Panc1 (cell line): Measurements from ENCODE around the gene ASTN2. TPM values are rescaled to one million over a fixed set of nuclear protein-coding genes. Genes with fewer than 3 reads are reported as not detected.

Experiments
- ATAC-seq: fragments of 200-7000 bp; cut with Tn5 transposase; 2 replicates; pipeline ENCODE4 v1.9.1; 2020; ENCODE audit warnings: mild to moderate bottlenecking, moderate library complexity
- BruUV-seq: library from RNA; stranded (reverse); fragments of 400-500 nt; replicated peaks from 2 replicates; lab custom pipeline; 2021; lab: Mats Ljungman, UMichigan
- CTCF ChIA-PET: fragments of 300-600 bp; sonication (Branson Sonifier 250); formaldehyde crosslinking; loops from one replicate; lab custom pipeline; 2022; ENCODE audit warnings: antibody characterized with exemption; lab: Charles Lee
- POLR2A ChIA-PET: fragments of 300-600 bp; sonication (Branson Sonifier 250); formaldehyde crosslinking; loops from one replicate; lab custom pipeline; 2022; ENCODE audit warnings: antibody characterized with exemption; lab: Charles Lee
- DNase-seq: peaks from one replicate; pipeline ENCODE4 v3.0.0-alpha.2; 2010; ENCODE audit warnings: low read depth, low spot score
- H3K27ac ChIP-seq: 2 replicates; pipeline ENCODE4 v1.5.1; 2011; ENCODE audit warnings: mild to moderate bottlenecking, low read length, inconsistent platforms
- H3K27me3 ChIP-seq: fragments of 200-500 bp; sonication (Bioruptor generic); 2 replicates; pipeline ENCODE4 v1.6.0; 2014; ENCODE audit warnings: low read length, inconsistent platforms; ENCODE audit not compliant: control insufficient read depth, insufficient read depth
- H3K36me3 ChIP-seq: fragments of 200-500 bp; sonication (Bioruptor generic); 2 replicates; pipeline ENCODE4 v1.5.1; 2014; ENCODE audit warnings: inconsistent platforms, mild to moderate bottlenecking, low read length, moderate library complexity; ENCODE audit not compliant: control insufficient read depth, insufficient read depth
- H3K4me1 ChIP-seq: 2 replicates; pipeline ENCODE4 v1.5.1; 2011; ENCODE audit warnings: inconsistent platforms, mild to moderate bottlenecking, low read length, moderate library complexity; ENCODE audit not compliant: control insufficient read depth, insufficient read depth
- H3K4me3 ChIP-seq, 2 experiments: 2 replicates each; pipeline ENCODE4 v1.5.1; 2011 to 2012; ENCODE audit warnings: low read depth in 2 of 2, low read length in 2 of 2, mild to moderate bottlenecking in 2 of 2, inconsistent platforms in 1 of 2, moderate library complexity in 1 of 2
- H3K9me3 ChIP-seq: fragments of 200-500 bp; sonication (Bioruptor generic); 2 replicates; pipeline ENCODE4 v1.5.1; 2014; ENCODE audit warnings: low read depth, mild to moderate bottlenecking, inconsistent platforms, low read length, moderate library complexity; ENCODE audit not compliant: control insufficient read depth, insufficient read depth
- POLR2AphosphoS5 ChIP-seq: IDR thresholded peaks from 2 replicates; pipeline ENCODE4 v1.6.1; 2012; ENCODE audit warnings: mild to moderate bottlenecking, low read depth, low read length, moderate library complexity
- SIN3A ChIP-seq: IDR thresholded peaks from 2 replicates; pipeline ENCODE4 v1.6.1; 2012; ENCODE audit warnings: low read depth, mild to moderate bottlenecking, low read length, moderate library complexity, borderline replicate concordance; ENCODE audit not compliant: insufficient read depth
- TCF7L2 ChIP-seq: IDR thresholded peaks from 2 replicates; pipeline ENCODE4 v1.6.1; 2011; ENCODE audit warnings: mild to moderate bottlenecking, low read depth, low read length, inconsistent platforms
- in situ Hi-C: cut with HindIII; loops from 2 replicates; pipeline ENCODE4 v1.10.0; 2016; ENCODE audit warnings: low sequenced_read_pairs, low pct_unique_long_range_greater_than_20kb
- intact Hi-C: fragments of 100-400 bp; cut with micrococcal nuclease; formaldehyde crosslinking; loops from one replicate; pipeline ENCODE4 v1.10.0; 2022; ENCODE audit not compliant: unreplicated experiment
- total RNA-seq: library from RNA; stranded (reverse); gene quantifications from one replicate; pipeline ENCODE4 v1.2.1, GENCODE V29; 2021; ENCODE audit not compliant: unreplicated experiment
- TF ChIP-seq, protein P1 (sequence below), 2 experiments: IDR thresholded peaks; 2 replicates each; pipeline ENCODE4 v1.6.1; 2011 to 2012; ENCODE audit warnings: low read depth in 2 of 2, control low read depth in 1 of 2, low read length in 1 of 2, mild to moderate bottlenecking in 1 of 2, moderate library complexity in 1 of 2; ENCODE audit not compliant: insufficient read depth in 1 of 2
- TF ChIP-seq, protein P2 (sequence below): fragments of 450-650 bp; IDR thresholded peaks from 2 replicates; pipeline ENCODE4 v1.5.1; 2017; ENCODE audit warnings: mild to moderate bottlenecking

Gene ASTN2
- total RNA-seq, 1 experiment from 2014 or later = 3.9 TPM

DNA sequence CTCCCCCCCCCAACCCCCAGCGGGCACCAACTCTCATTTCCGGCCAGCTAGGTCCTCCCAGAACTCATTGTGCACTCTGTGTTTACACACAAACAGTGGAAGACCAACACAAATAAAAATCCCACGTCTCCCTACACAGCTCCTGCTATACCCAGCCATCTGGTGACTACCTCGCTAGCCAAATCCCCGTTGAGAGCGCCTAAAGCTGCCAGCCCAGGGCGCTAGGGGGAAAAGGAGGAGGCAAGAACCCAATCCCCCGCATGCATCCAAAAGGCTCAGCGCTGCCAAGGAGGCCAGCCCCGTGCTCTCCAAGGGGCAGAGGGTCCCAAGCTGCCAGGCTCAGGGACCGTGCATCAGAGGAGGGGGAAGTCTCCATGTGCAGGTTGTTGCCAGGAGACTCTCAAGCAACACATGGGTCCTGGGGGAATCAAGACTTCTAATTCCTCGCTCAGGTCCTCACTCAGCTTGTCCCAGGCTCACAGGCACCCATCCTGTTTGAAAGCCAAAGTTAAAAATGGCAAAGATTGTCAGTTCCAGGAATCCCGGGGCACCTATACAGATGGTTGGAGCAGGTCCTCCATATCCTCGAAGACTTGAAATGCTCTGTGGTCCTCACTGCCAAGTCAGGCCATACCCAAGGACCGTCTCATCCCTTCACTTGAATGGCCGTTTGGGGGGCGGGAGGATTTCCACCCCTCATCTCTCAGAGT lies 2.7 kb downstream of the ASTN2 start:
- Histone ChIP-seq H3K4me1 (no peaks in the 10 kb centered on the region), H3K27ac (no peak overlapping the region), H3K9me3 (no peaks in the 10 kb centered on the region), H3K27me3 (peaks cover 2% of the 10 kb centered on the region), H3K4me3 (no peak overlapping the region), H3K36me3 (no peaks in the 10 kb centered on the region)
- BruUV-seq = no TSS peak
- in situ Hi-C loops = no loop called here
- intact Hi-C loops = no loop called here
- ATAC-seq (no peak), DNase-seq (no peak)
- no peak for TF ChIP-seq POLR2AphosphoS5
- TF ChIP-seq SIN3A = no peak
- TF ChIP-seq, protein P1, sequence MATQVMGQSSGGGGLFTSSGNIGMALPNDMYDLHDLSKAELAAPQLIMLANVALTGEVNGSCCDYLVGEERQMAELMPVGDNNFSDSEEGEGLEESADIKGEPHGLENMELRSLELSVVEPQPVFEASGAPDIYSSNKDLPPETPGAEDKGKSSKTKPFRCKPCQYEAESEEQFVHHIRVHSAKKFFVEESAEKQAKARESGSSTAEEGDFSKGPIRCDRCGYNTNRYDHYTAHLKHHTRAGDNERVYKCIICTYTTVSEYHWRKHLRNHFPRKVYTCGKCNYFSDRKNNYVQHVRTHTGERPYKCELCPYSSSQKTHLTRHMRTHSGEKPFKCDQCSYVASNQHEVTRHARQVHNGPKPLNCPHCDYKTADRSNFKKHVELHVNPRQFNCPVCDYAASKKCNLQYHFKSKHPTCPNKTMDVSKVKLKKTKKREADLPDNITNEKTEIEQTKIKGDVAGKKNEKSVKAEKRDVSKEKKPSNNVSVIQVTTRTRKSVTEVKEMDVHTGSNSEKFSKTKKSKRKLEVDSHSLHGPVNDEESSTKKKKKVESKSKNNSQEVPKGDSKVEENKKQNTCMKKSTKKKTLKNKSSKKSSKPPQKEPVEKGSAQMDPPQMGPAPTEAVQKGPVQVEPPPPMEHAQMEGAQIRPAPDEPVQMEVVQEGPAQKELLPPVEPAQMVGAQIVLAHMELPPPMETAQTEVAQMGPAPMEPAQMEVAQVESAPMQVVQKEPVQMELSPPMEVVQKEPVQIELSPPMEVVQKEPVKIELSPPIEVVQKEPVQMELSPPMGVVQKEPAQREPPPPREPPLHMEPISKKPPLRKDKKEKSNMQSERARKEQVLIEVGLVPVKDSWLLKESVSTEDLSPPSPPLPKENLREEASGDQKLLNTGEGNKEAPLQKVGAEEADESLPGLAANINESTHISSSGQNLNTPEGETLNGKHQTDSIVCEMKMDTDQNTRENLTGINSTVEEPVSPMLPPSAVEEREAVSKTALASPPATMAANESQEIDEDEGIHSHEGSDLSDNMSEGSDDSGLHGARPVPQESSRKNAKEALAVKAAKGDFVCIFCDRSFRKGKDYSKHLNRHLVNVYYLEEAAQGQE (IDR thresholded peaks at IDR 0.05; ENCODE audit: insufficient read depth in 1 of 2, low read depth in 2 of 2, low read length in 1 of 2) = no peak
- TF ChIP-seq TCF7L2 = no peak
- TF ChIP-seq, protein P2, sequence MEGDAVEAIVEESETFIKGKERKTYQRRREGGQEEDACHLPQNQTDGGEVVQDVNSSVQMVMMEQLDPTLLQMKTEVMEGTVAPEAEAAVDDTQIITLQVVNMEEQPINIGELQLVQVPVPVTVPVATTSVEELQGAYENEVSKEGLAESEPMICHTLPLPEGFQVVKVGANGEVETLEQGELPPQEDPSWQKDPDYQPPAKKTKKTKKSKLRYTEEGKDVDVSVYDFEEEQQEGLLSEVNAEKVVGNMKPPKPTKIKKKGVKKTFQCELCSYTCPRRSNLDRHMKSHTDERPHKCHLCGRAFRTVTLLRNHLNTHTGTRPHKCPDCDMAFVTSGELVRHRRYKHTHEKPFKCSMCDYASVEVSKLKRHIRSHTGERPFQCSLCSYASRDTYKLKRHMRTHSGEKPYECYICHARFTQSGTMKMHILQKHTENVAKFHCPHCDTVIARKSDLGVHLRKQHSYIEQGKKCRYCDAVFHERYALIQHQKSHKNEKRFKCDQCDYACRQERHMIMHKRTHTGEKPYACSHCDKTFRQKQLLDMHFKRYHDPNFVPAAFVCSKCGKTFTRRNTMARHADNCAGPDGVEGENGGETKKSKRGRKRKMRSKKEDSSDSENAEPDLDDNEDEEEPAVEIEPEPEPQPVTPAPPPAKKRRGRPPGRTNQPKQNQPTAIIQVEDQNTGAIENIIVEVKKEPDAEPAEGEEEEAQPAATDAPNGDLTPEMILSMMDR = no peak
- ChIA-PET CTCF (interaction anchor here (0.5 to 0.7 kb wide), 2 partner anchors 161 to 1043 kb away, joined by 3 to 6 read pairs; no protein-coding TSS in a partner anchor), POLR2A (no interaction called here)

DNA sequence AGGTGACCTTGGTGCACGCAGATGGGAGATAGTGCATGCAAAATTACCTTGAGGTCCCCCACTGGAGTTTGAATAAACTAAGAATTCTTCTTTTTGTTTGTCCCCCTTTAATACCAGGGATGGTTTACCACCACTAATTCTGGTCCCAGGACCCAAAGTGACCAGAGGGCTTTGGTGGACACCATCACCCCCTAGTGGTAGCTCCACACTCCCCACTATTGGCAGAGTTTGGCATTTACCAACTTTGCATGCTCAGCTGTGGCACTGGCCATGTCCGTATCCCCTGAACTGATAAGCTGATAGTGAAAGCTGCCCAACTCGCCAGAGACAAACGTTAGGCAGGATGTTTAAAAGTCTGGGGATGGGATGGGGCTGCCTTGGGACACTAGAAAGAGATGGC lies 3.3 kb downstream of the ASTN2 start:
- Histone ChIP-seq H3K27me3 (peaks cover 2% of the 10 kb centered on the region), H3K4me3 (no peak overlapping the region), H3K4me1 (no peaks in the 10 kb centered on the region), H3K9me3 (no peaks in the 10 kb centered on the region), H3K27ac (no peak overlapping the region), H3K36me3 (no peaks in the 10 kb centered on the region)
- no peak for ATAC-seq
- CTCF ChIA-PET = interaction anchor here (0.5 to 0.7 kb wide), 3 partner anchors 160 to 1043 kb away, joined by 3 to 6 read pairs (median 3); no protein-coding TSS in a partner anchor
- intact Hi-C loops (no loop called here), in situ Hi-C loops (no loop called here)
- no TSS peak for BruUV-seq
- DNase-seq = peak; percentile 2
- TF ChIP-seq TCF7L2 = no peak
- TF ChIP-seq, protein P2 = peak; percentile 61
- POLR2A ChIA-PET = no interaction called here
